ENCODE data around the gene MAP3K6.

- TF ChIP-seq CTCF (IDR thresholded peaks at IDR 0.05; ENCODE audit: poor library complexity, severe bottlenecking) (no peak), SMC3 (conservative IDR thresholded peaks at IDR 0.05; ENCODE audit: poor library complexity) (no peak), POLR2AphosphoS5 (IDR thresholded peaks at IDR 0.05) (no peak), RAD21 (conservative IDR thresholded peaks at IDR 0.05) (no peak), REST (IDR thresholded peaks at IDR 0.05; ENCODE audit: borderline replicate concordance) (no peak), EZH2 (IDR thresholded peaks at IDR 0.05; ENCODE audit: borderline replicate concordance, insufficient read depth, low read length, poor library complexity, severe bottlenecking) (no peak)
Observed at GRCh38 chr1:27364696-27365371, 1.9 kb downstream of the MAP3K6 start.

All from neural cell (in vitro differentiated cells).